WTC11 (cell line): Measurements from ENCODE around the gene RRAD. TPM values are rescaled to one million over a fixed set of nuclear protein-coding genes. Genes with fewer than 3 reads are reported as not detected.

Experiments
- ATAC-seq: fragments of 200-7000 bp; cut with Tn5 transposase; 2 replicates; pipeline ENCODE4 v1.10.0; 2021; ENCODE audit warnings: mild to moderate bottlenecking, moderate library complexity
- CTCF ChIA-PET: fragments of 300-600 bp; sonication (Branson Sonifier 250); formaldehyde crosslinking; loops from one replicate; lab custom pipeline; 2021; ENCODE audit warnings: antibody characterized with exemption; lab: Charles Lee
- POLR2A ChIA-PET: fragments of 350-600 bp; sonication (Branson Sonifier 250); formaldehyde crosslinking; loops from one replicate; lab custom pipeline; 2021; ENCODE audit warnings: antibody characterized with exemption; lab: Charles Lee
- DNase-seq: peaks from one replicate; pipeline ENCODE4 v3.0.0; 2021; ENCODE audit warnings: low spot score
- H3K27ac Mint-ChIP-seq: 2 replicates; pipeline ENCODE4 v1.8.0; 2021; ENCODE audit warnings: mixed read lengths
- H3K27me3 Mint-ChIP-seq: 2 replicates; pipeline ENCODE4 v1.8.0; 2021; ENCODE audit warnings: low read depth, mild to moderate bottlenecking, moderate library complexity, mixed read lengths
- H3K36me3 Mint-ChIP-seq: 2 replicates; pipeline ENCODE4 v1.8.0; 2021; ENCODE audit warnings: mixed read lengths
- H3K4me1 Mint-ChIP-seq: 2 replicates; pipeline ENCODE4 v1.8.0; 2022; ENCODE audit warnings: mixed read lengths
- H3K4me3 Mint-ChIP-seq: 2 replicates; pipeline ENCODE4 v1.8.0; 2021; ENCODE audit warnings: mild to moderate bottlenecking, moderate library complexity, mixed read lengths
- H3K9me3 Mint-ChIP-seq: 2 replicates; pipeline ENCODE4 v1.8.0; 2021; ENCODE audit warnings: mixed read lengths
- ATF3 ChIP-seq: sonication (generic); formaldehyde crosslinking; conservative IDR thresholded peaks from 2 replicates; pipeline ENCODE4 v1.8.1; 2022; ENCODE audit warnings: mild to moderate bottlenecking, missing genetic modification reagents
- E2F1 ChIP-seq: sonication (generic); formaldehyde crosslinking; IDR thresholded peaks from 2 replicates; pipeline ENCODE4 v1.8.0; 2022; ENCODE audit warnings: mild to moderate bottlenecking, missing genetic modification reagents
- ELF4 ChIP-seq: sonication (generic); formaldehyde crosslinking; IDR thresholded peaks from 2 replicates; pipeline ENCODE4 v1.8.1; 2022; ENCODE audit warnings: low read depth, mild to moderate bottlenecking, moderate library complexity, missing genetic modification reagents
- HMGXB4 ChIP-seq: sonication (generic); formaldehyde crosslinking; IDR thresholded peaks from 2 replicates; pipeline ENCODE4 v1.8.1; 2023; ENCODE audit warnings: mild to moderate bottlenecking, moderate library complexity, missing genetic modification reagents
- NR2C2 ChIP-seq: sonication (generic); formaldehyde crosslinking; IDR thresholded peaks from 2 replicates; pipeline ENCODE4 v1.8.0; 2022; ENCODE audit warnings: mild to moderate bottlenecking, missing genetic modification reagents
- NR3C1 ChIP-seq: sonication (generic); formaldehyde crosslinking; conservative IDR thresholded peaks from 2 replicates; pipeline ENCODE4 v1.8.1; 2023; ENCODE audit warnings: low read depth, mild to moderate bottlenecking, missing genetic modification reagents
- PREB ChIP-seq: sonication (generic); formaldehyde crosslinking; IDR thresholded peaks from 2 replicates; pipeline ENCODE4 v1.8.1; 2022; ENCODE audit warnings: mild to moderate bottlenecking, missing genetic modification reagents, moderate library complexity, borderline replicate concordance
- SOX15 ChIP-seq: fragments of 250-450 bp; sonication (Bioruptor Pico); IDR thresholded peaks from 2 replicates; pipeline ENCODE4 v1.9.0; 2021; ENCODE audit warnings: mild to moderate bottlenecking
- STAT6 ChIP-seq: sonication (generic); formaldehyde crosslinking; conservative IDR thresholded peaks from 2 replicates; pipeline ENCODE4 v1.8.1; 2023; ENCODE audit warnings: mild to moderate bottlenecking, low read depth, missing genetic modification reagents, moderate library complexity
- ZBTB21 ChIP-seq: sonication (generic); formaldehyde crosslinking; IDR thresholded peaks from 2 replicates; pipeline ENCODE4 v1.8.1; 2023; ENCODE audit warnings: mild to moderate bottlenecking, missing genetic modification reagents, borderline replicate concordance
- ZNF121 ChIP-seq: sonication (generic); formaldehyde crosslinking; IDR thresholded peaks from 2 replicates; pipeline ENCODE4 v1.8.0; 2023; ENCODE audit warnings: missing genetic modification reagents
- ZNF317 ChIP-seq: sonication (generic); formaldehyde crosslinking; IDR thresholded peaks from 2 replicates; pipeline ENCODE4 v1.8.1; 2023; ENCODE audit warnings: low read depth, mild to moderate bottlenecking, moderate library complexity, missing genetic modification reagents, borderline replicate concordance
- ZNF423 ChIP-seq: fragments of 250-450 bp; sonication (Bioruptor Pico); IDR thresholded peaks from 2 replicates; pipeline ENCODE4 v2.1.2; 2022; ENCODE audit warnings: mild to moderate bottlenecking, moderate library complexity
- ZNF532 ChIP-seq: fragments of 250-450 bp; sonication (Bioruptor Pico); IDR thresholded peaks from 2 replicates; pipeline ENCODE4 v1.9.0; 2021; ENCODE audit warnings: mild to moderate bottlenecking, borderline replicate concordance
- total RNA-seq: library from RNA; stranded (reverse); gene quantifications from 3 replicates; pipeline ENCODE4 v1.2.3, GENCODE V29; 2021
- TF ChIP-seq, protein P1 (sequence below): sonication (generic); formaldehyde crosslinking; IDR thresholded peaks from 2 replicates; pipeline ENCODE4 v1.8.1; 2022; ENCODE audit warnings: low read depth, mild to moderate bottlenecking, moderate library complexity, missing genetic modification reagents, borderline replicate concordance

RRAD gene
- total RNA-seq, 1 experiment from 2014 or later: 0.52 TPM

- peak overlapping the region; percentile 26; the same call in 1 of the 2 replicates for H3K27ac Mint-ChIP-seq
- ATAC-seq: no peak
- no peak for TF ChIP-seq NR3C1 (CRISPR knock-in tag)
- TF ChIP-seq ELF4 (CRISPR knock-in tag): no peak
- no peak for TF ChIP-seq ZNF532
- TF ChIP-seq HMGXB4: no peak
- no peak for TF ChIP-seq SOX15 (CRISPR knock-in tag)
- TF ChIP-seq ZNF423 (CRISPR knock-in tag): no peak
- TF ChIP-seq PREB (CRISPR knock-in tag): no peak
- TF ChIP-seq NR2C2 (CRISPR knock-in tag): no peak
- no peak for TF ChIP-seq ZBTB21 (CRISPR knock-in tag)
- no peak for TF ChIP-seq STAT6 (CRISPR knock-in tag)
- no peak for TF ChIP-seq ATF3
- TF ChIP-seq E2F1: no peak
- no peak for TF ChIP-seq ZNF317 (CRISPR knock-in tag)
- TF ChIP-seq, protein P1, sequence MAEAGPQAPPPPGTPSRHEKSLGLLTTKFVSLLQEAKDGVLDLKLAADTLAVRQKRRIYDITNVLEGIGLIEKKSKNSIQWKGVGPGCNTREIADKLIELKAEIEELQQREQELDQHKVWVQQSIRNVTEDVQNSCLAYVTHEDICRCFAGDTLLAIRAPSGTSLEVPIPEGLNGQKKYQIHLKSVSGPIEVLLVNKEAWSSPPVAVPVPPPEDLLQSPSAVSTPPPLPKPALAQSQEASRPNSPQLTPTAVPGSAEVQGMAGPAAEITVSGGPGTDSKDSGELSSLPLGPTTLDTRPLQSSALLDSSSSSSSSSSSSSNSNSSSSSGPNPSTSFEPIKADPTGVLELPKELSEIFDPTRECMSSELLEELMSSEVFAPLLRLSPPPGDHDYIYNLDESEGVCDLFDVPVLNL (CRISPR knock-in tag): no peak
- TF ChIP-seq ZNF121 (CRISPR knock-in tag): no peak
- no peaks in the 10 kb centered on the region for H3K9me3 Mint-ChIP-seq
- no peak for DNase-seq
- ChIA-PET CTCF (interaction anchor here (0.7 to 11.5 kb wide), 4 partner anchors 16 to 268 kb away, joined by 3 to 175 read pairs (median 6); partner anchors contain the start of genes NAE1 and RRAD), POLR2A (no interaction called here)
- no peaks in the 10 kb centered on the region for H3K27me3 Mint-ChIP-seq
- peaks cover 17% of the 10 kb centered on the region for H3K4me1 Mint-ChIP-seq
- no peak overlapping the region for H3K4me3 Mint-ChIP-seq
- peaks cover 22% of the 10 kb centered on the region for H3K36me3 Mint-ChIP-seq
Observed at GRCh38 chr16:66888647-66889615, 36.4 kb downstream of the RRAD start.
